ENCODE results near the gene SAPCD1.

GRCh38 chr6:31769684-31770371, 7.4 kb downstream of the SAPCD1 start:
- TF ChIP-seq POLR2A (IDR thresholded peaks at IDR 0.05) (no peak), CTCF (IDR thresholded peaks at IDR 0.05) (peak; percentile 55 to 82 (median 75))
